ENCODE measurements around the gene PTPRK. TPM values are rescaled to one million over a fixed set of nuclear protein-coding genes. Genes with fewer than 3 reads are reported as not detected.
A peak's percentile ranks its signal among the peaks of the same experiment; 100 is the strongest.

PTPRK gene
- polyA plus RNA-seq, 1 donor (not counting 4 experiments of a cell fraction or from before 2014, with no cell fraction given) = 52.7 TPM

- H3K79me2 ChIP-seq (ENCODE audit: control insufficient read depth, insufficient read depth, low read length) = peaks cover 57% of the 10 kb centered on the region
- H3K27me3 ChIP-seq (ENCODE audit: control insufficient read depth, extremely low read depth, insufficient read depth, low read length) = no peaks in the 10 kb centered on the region
- no peak for DNase-seq (ENCODE audit: low read depth, low spot score)
- no peak overlapping the region for H3K9ac ChIP-seq (ENCODE audit: control insufficient read depth, extremely low read depth, insufficient read depth, low read length)
- no peak overlapping the region for H3K27ac ChIP-seq (ENCODE audit: control insufficient read depth, insufficient read depth, low read length)
- FAIRE-seq = peak; percentile 17
- no peaks in the 10 kb centered on the region for H3K9me3 ChIP-seq (ENCODE audit: control insufficient read depth, low read depth, low read length)
- H3K4me3 ChIP-seq (ENCODE audit: control insufficient read depth in 2 of 3, extremely low read depth in 1 of 3, insufficient read depth in 2 of 3, low read depth in 1 of 3, low read length in 3 of 3) = no peak overlapping the region
- peaks cover 5% of the 10 kb centered on the region for H4K20me1 ChIP-seq (ENCODE audit: control insufficient read depth, extremely low read depth, insufficient read depth, low read length)
- H3K9me1 ChIP-seq (ENCODE audit: control insufficient read depth, extremely low read depth, insufficient read depth, low read length) = no peaks in the 10 kb centered on the region
- TF ChIP-seq EZH2 (IDR thresholded peaks at IDR 0.05; ENCODE audit: low read length) (no peak), CTCF (optimal IDR thresholded peaks at IDR 0.05 in 1 of 3, IDR thresholded peaks at IDR 0.05 in 1 of 3, conservative IDR thresholded peaks at IDR 0.05 in 1 of 3; ENCODE audit: extremely low read depth in 1 of 3, insufficient read depth in 2 of 3, low read length in 3 of 3) (no peak)
- H2AFZ ChIP-seq (ENCODE audit: control insufficient read depth, low read length) = no peak overlapping the region
- dilution Hi-C loops (cut with MboI; ENCODE audit: extremely low pct_ligation_motif_present, low sequenced_read_pairs) = no loop called here
- H3K4me1 ChIP-seq (ENCODE audit: control insufficient read depth, extremely low read depth, insufficient read depth, low read length) = peaks cover 4% of the 10 kb centered on the region
- peaks cover 0 to 3% of the 10 kb centered on the region in 2 experiments for H3K36me3 ChIP-seq (ENCODE audit: control insufficient read depth in 2 of 2, extremely low read depth in 1 of 2, insufficient read depth in 2 of 2, low read length in 2 of 2)
- H3K4me2 ChIP-seq (ENCODE audit: control insufficient read depth, extremely low read depth, insufficient read depth, low read depth, low read length) = no peak overlapping the region
These were observed 155.5 kb downstream of the PTPRK start for GRCh38 chr6:128364766-128365519.

- Histone ChIP-seq H3K9me3 (ENCODE audit: control insufficient read depth, low read depth, low read length) (no peaks in the 10 kb centered on the region), H2AFZ (ENCODE audit: control insufficient read depth, low read length) (no peak overlapping the region), H4K20me1 (ENCODE audit: control insufficient read depth, extremely low read depth, insufficient read depth, low read length) (peaks cover 5% of the 10 kb centered on the region), H3K4me2 (ENCODE audit: control insufficient read depth, extremely low read depth, insufficient read depth, low read depth, low read length) (no peak overlapping the region), H3K36me3 (ENCODE audit: control insufficient read depth in 2 of 2, extremely low read depth in 1 of 2, insufficient read depth in 2 of 2, low read length in 2 of 2) (peaks cover 0 to 3% of the 10 kb centered on the region in 2 experiments), H3K4me1 (ENCODE audit: control insufficient read depth, extremely low read depth, insufficient read depth, low read length) (peaks cover 4% of the 10 kb centered on the region), H3K27me3 (ENCODE audit: control insufficient read depth, extremely low read depth, insufficient read depth, low read length) (no peaks in the 10 kb centered on the region), H3K9ac (ENCODE audit: control insufficient read depth, extremely low read depth, insufficient read depth, low read length) (no peak overlapping the region), H3K27ac (ENCODE audit: control insufficient read depth, insufficient read depth, low read length) (no peak overlapping the region), H3K9me1 (ENCODE audit: control insufficient read depth, extremely low read depth, insufficient read depth, low read length) (no peaks in the 10 kb centered on the region), H3K4me3 (ENCODE audit: control insufficient read depth in 2 of 3, extremely low read depth in 1 of 3, insufficient read depth in 2 of 3, low read depth in 1 of 3, low read length in 3 of 3) (no peak overlapping the region), H3K79me2 (ENCODE audit: control insufficient read depth, insufficient read depth, low read length) (peaks cover 52% of the 10 kb centered on the region)
- TF ChIP-seq EZH2 (IDR thresholded peaks at IDR 0.05; ENCODE audit: low read length) (no peak), CTCF (optimal IDR thresholded peaks at IDR 0.05 in 1 of 3, IDR thresholded peaks at IDR 0.05 in 1 of 3, conservative IDR thresholded peaks at IDR 0.05 in 1 of 3; ENCODE audit: extremely low read depth in 1 of 3, insufficient read depth in 2 of 3, low read length in 3 of 3) (no peak)
- FAIRE-seq (peak; percentile 48), DNase-seq (ENCODE audit: low read depth, low spot score) (no peak)
- dilution Hi-C loops (cut with MboI; ENCODE audit: extremely low pct_ligation_motif_present, low sequenced_read_pairs) = no loop called here
These were observed 157.2 kb downstream of the PTPRK start for GRCh38 chr6:128363020-128363813.

All from keratinocyte (primary cell).